Raji (cell line): ENCODE results near the gene GUCY2C.

Experiments used
- POLR2A ChIP-seq: IDR thresholded peaks from 2 replicates; pipeline ENCODE4 v1.6.1; 2011; ENCODE audit warnings: low read depth, low read length, control low read depth; ENCODE audit not compliant: insufficient read depth

GUCY2C gene

DNA sequence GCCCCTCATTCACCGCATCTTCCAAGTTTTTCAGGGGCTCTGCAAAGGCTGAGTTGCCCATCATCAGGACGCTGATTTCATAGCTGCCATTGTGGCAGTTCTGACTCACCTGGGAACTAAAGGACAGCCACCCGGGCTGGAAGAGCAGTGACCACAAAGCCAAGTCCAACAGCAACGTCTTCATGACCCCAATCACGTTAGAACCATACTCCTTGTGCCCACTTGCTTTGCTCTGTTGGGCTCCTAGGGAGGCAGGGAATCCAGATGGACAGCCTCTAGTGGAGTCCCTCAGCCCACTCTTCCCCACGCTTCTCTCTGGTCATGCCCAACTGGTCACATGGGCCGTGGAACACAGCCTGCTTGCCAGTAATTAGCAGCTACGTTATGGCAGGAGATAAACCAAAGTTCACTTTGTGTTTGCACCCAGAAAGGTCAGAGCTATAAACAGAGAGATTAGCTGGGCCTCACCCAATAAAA is at the start of gene GUCY2C:
Gene GUCY2C, minus strand, starts transcription at position 335 of the 477 bp plus-strand sequence. Its CDS starts 151 bp downstream, at position 184.
- no peak for TF ChIP-seq POLR2A

DNA sequence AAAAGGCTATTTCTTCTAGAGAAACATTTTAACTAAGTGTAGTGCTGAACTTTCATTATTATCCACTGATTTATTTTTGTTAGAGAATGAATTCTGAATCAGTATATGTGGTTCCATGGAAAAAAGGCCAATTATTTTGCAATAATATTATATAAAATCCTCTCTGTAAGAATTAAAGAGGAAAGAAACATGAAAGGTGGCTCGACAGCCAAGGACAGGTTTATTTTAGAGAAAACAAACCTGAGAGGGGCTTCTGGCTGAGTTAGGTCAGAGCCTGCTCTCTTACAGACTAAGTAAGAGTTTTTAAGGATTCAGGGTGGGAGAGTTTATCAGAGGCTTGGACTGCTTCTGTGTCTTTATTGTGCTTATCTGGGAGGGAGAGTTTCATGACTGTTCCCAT is 46.7 kb upstream of the GUCY2C start:
- TF ChIP-seq POLR2A: no peak

DNA sequence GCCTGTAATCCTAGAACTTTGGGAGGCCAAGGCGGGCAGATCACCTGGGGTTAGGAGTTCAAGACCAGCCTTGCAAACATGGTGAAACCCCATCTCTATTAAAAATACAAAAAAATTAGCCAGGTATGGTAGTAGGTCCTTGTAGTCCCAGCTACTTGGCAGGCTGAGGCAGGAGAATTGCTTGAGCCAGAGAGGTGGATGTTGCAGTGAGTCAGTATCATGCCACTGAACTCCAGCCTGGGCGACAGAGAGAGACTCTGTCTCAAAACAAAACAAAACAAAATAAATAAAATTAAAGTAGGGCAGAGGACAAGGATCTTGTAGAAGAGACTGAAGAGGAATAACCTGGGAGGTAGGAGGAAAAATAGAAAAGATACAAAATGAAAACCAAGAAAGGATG is 45.5 kb upstream of the GUCY2C start:
- TF ChIP-seq POLR2A: no peak

DNA sequence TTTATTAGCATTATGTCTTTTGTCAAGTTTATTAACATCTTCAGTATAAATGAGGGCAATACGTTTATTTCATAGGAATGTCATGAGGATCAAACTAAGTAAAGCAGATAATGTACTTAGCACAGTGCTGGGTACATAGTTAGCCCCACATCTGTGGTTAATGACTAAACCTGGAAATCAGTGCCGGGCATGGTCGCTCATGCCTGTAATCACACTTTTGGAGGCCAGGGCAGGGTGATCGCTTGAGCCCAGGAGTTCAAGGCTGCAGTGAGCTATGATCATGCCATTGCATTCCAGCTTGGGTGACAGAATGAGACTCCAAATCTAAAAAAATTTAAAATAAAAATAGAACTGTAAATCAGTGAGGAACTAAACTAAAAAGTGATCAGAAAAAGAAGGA is 44.8 kb upstream of the GUCY2C start:
- TF ChIP-seq POLR2A: no peak

DNA sequence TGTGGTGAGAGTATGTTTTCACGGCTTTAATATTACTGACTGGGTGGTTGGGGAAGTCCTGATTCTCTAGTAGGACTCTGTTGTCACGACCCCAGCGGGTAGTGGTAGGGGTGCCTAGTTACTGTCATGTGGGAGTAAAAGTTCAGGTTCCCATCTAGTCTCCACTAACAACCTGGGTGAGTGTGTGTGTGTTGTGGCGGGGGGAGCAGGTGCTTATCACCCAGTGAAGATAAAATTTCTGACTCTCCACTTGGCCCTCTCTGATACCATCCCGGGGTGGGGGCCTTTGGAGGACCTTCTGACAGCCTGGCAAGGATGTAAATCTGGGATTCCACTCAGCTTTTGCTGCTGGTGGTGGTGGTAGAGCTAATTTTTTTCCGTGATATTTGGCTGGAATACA is 35.4 kb upstream of the GUCY2C start:
- no peak for TF ChIP-seq POLR2A

DNA sequence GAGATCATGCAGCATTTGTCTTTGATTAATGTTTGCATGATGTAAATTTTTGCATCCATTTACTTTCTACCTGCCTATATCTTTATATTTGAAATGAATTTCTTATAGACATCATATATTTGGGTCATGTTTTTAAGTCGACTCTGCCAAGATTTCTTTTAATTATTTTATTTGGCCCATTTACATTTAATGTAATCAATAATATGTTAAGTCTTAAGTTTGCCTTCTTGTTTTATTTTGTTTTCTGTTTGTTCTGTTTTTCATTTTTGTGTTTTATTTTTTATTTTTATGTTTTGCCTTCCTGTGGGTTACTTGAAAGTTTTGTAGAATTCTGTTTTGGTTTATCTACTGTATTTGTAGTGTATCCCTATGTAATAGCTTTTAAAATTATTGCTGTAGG is 33.2 kb upstream of the GUCY2C start:
- TF ChIP-seq POLR2A: no peak

DNA sequence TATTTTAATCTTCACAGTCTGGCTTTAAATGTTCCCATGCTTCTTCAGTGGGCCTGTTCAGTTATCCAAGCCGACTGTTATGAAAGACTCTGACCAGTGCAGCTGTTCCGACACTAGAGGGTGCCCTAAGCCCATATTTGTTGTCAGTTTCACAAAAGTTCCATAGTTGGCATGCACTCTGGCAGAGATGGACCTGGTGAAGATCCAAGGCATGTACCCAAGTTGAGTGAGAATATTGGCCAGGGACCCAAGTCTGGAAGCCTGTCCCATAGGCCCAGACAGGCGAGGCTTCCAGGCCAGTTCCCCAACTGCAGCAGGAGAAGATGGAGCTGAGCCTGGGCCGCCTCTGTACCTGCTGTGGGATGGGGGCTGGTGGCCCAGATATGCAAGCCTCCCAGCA is 27.4 kb upstream of the GUCY2C start:
- TF ChIP-seq POLR2A: no peak

DNA sequence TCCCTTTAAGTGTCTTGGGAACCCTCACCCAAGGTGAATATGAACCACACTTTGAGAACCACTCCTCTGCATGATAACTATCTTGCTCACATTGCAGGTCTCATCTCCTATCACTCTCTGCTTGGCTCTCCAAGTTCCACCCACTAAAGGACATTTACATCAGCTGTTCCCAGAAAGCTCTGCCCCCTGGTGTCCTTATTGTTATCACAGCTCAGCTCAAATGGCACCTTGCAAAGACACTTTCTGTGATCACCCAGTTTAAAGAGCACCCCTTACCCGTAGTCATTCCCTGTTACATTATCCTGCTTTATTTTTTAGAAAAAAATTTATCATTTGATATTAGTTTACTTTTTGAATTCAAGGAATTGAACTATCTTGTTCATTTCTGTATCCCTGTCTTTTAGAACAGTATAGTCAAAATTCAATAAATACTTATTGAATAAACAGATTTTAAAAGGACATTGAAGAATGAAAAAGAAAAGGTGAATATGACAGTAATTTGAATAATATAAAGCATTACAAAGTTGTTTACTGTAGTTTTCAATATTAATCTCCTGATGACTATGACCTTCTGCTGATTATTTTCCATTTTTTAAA is 20.5 kb upstream of the GUCY2C start:
- TF ChIP-seq POLR2A: no peak

DNA sequence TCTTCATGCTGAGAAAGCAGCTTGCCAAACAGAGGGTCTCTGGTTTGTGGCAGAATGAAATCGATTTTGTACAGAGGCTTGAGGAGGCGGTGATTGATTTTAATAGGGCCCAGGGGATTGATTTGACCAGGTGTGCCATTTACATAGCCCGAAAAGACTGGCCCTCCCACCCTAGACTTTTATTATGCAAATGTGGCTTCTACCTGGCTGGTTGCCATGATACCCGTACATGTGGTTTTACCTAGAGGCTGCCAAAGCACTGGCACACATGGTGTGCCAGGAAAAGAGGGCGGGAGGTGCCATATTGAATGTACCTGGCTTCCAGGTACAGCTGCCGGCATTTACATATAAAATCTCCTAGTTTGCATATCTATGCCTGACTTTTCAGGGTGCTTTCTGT is 18.0 kb upstream of the GUCY2C start:
- TF ChIP-seq POLR2A: no peak

DNA sequence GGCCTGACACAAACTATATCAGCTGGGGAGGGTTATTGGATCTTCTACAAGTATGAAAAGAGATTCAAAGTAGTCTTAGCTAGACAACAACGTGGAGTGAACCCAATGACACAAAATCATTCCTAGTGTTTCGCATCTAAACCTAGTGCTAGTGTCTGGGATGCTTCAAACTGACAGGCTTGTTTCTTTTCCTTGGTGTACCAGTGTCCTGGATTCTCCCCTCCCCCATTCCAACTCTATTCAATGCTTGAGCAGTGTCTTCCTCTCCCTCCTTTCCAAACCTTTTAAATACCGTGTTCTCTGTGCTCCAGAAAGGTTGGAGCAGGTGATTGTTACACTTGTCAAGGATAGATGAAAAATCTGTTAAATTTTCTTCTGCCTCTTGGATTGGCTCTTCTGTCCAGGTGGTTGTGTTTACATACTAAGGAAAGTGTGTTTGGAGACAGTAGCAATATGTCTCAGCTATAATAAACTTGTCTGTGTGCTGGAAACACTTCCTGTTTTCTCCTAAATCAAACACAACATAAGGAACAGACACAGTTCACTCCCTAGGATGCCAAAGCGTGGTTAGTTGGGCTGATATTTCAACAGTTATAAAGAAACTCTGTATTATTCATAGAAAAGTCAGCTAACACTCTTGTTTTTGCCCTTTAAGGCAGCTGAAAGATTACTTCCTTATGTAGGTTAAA is 14.4 kb upstream of the GUCY2C start:
- no peak for TF ChIP-seq POLR2A

DNA sequence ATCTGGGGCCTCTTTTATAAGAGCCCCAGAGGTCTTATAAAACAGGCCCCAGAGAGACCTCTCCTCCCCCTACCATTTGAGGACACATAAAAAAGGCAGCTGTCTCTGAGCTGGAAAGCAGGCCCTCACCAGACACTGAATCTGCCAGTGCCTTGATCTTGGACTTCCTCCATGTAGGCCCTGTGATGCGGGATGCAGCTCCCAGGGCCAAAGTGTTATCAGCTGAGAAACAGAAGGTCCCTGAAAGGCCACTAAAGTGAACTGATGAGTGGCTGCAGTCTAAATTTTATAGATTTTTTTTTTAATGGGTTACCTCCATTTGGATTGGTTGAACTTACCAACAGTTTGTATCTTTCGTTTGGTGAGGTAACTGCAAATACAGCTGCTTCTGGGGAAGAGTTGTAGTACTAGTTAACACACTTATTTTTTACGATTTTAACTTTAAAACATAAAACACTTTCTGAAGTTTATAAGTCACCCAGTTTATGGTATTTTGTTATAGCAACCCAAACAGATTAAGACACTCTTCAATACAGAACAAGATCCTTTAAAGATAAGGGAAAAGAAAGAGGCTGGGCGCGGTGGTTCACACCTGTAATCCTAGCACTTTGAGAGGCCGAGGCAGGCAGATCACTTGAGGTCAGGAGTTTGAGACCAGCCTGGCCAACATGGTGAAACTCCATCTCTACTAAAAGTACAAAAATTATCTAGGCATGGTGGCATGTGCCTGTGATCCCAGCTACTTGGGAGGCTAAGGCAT is 5.6 kb upstream of the GUCY2C start:
- TF ChIP-seq POLR2A: no peak

DNA sequence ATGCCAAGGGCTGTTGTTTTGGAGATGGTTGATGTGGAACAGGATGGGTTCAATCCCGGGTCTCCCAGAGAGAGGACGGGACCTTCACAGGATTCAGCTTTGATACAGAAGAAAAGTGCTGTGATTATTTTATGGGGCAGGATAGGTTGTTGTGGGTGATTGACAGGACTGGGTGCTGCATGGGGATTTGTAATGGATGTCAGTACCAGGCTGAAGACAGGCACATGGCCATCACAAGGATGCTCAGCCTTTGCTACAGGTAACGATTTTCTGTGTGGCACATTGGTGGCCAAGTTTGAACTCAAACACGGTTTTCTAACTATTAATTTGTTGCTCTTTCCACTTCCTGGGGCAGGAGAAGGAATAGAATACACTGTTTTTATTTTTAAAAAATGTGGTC is 4.5 kb upstream of the GUCY2C start:
- no peak for TF ChIP-seq POLR2A

DNA sequence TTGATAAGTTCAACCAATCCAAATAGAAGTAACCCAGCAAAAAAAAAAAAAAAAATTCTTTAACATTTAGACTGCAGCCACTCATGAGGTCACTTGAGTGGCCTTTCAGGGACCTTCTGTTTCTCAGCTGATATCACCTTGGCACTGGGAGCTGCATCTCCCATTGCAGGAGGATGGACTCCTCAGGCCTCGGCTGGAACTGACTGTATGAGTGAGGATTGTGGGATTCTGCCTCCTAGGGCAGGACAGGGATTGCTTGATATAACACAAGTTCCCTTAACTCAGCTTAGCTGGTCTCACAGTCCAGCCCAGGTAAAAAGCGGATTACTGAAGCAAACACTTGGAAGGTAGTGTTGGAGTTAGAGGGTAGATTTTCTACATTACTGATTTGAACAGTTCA is 3.5 kb upstream of the GUCY2C start:
- TF ChIP-seq POLR2A: no peak

DNA sequence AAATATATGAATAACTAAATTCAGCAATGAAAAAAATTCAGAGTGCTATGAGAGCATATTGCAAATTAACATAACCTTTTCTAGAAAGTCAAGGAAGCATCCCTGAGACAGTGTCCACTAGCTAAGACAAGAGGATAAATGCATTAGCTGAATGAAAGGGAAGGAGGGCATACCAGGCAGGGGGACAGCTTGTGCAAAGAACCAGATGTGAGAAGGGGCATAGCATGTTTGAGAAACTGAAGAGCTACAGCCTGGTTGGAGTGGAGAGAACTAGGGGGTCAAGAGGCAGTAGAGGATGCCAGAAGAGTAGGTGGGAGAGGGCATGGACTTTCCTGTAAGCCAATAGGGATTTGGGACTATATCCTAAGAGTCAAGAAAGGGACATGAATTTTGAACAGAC is 2.2 kb upstream of the GUCY2C start:
- TF ChIP-seq POLR2A: no peak

DNA sequence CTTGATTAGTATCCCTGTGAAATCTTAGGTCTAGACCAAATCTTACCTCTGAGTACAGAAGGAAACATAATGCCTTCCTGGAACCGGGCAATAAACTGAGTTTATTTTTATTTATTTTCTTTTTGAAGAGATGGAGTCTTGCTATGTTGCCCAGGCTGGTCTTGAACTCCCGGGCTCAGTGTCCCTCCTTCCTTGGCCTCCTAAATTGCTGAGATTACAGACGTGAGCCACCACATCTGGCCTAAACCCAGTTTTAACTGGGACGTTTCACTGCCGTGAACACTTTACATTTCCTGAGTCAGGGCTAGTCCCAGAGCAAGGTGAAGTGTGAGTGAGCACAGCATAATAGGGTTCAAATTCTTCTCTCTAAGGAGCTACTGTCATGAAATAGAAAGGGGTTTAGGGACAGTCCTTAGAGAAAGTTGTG is 671 bp downstream of the GUCY2C start:
- no peak for TF ChIP-seq POLR2A

DNA sequence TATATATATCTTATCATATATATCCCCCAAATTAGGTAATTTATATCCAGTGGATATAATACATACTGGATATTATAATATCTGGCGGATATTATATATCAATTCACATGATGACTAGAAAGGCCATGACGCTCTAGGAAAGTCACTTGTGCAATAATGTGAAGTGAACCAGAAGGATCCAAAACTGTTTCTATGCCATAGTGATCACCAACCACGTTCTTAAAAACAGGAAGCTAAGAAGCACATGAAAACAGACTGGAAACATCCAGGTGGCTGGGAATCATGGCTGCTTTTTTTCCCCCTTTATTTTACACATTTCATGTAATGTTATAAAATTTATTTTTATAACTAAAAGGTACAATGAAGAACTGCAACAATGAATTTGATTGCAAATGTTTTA is 1.4 kb downstream of the GUCY2C start:
- no peak for TF ChIP-seq POLR2A

DNA sequence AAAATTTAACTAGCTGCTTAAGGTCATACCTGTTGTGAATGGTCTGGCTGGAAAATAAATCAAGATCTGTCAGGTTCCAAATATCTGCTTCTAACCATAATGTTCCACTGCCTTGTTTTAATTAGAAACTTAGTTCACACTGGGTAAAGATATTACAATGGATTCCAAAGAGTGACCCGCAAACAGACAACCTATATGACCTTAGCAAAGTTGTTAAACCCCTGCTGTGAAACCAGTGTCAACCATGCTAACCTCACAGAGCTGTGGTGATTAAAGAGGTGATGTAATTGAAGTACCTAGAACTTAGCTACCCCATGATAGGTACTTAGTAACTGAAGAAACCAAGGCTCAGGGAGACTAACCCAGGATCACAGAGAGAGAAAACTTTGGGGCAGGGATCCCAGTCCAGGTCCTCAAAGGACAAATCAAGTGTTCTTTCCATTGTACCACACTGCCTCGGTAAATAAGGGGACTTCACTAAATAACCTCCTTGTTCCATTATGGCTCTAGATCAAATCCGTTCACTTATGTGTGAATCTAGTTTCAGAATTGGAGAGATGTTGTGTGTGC is 2.2 kb downstream of the GUCY2C start:
- no peak for TF ChIP-seq POLR2A

DNA sequence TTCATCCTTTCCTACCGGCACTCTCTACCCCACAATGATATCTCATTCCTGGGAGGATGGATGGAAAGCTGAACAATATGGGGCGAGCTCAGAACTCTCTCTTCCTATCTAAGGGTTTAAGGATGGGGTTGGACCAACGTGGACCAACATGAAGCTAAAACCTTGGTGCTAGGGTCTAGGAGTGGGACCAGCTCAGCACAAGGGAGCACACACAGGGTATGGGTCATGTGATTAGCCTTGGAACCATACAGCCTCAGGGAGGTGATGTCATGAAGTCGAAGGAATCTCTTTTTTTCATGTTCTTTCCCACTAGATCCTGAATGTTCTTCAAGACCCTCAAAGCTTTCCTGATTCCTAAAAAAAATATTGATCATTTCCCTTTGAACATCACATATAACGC is 3.3 kb downstream of the GUCY2C start:
- no peak for TF ChIP-seq POLR2A
